ENCODE data around the gene ZNF417.

GRCh38 chr19:57905258-57905657 lies 11.1 kb downstream of the ZNF417 start:
- TF ChIP-seq, protein P1, sequence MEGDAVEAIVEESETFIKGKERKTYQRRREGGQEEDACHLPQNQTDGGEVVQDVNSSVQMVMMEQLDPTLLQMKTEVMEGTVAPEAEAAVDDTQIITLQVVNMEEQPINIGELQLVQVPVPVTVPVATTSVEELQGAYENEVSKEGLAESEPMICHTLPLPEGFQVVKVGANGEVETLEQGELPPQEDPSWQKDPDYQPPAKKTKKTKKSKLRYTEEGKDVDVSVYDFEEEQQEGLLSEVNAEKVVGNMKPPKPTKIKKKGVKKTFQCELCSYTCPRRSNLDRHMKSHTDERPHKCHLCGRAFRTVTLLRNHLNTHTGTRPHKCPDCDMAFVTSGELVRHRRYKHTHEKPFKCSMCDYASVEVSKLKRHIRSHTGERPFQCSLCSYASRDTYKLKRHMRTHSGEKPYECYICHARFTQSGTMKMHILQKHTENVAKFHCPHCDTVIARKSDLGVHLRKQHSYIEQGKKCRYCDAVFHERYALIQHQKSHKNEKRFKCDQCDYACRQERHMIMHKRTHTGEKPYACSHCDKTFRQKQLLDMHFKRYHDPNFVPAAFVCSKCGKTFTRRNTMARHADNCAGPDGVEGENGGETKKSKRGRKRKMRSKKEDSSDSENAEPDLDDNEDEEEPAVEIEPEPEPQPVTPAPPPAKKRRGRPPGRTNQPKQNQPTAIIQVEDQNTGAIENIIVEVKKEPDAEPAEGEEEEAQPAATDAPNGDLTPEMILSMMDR (IDR thresholded peaks at IDR 0.05; ENCODE audit: control extremely low read depth in 1 of 3, insufficient read depth in 1 of 3, low read depth in 1 of 3, low read length in 3 of 3), result no peak
- TF ChIP-seq EZH2 (IDR thresholded peaks at IDR 0.05; ENCODE audit: low read depth, low read length, severe bottlenecking), result no peak
- TF ChIP-seq FOSL1 (IDR thresholded peaks at IDR 0.05; ENCODE audit: insufficient read depth, low read depth, low read length), result no peak
- TF ChIP-seq, protein P2, sequence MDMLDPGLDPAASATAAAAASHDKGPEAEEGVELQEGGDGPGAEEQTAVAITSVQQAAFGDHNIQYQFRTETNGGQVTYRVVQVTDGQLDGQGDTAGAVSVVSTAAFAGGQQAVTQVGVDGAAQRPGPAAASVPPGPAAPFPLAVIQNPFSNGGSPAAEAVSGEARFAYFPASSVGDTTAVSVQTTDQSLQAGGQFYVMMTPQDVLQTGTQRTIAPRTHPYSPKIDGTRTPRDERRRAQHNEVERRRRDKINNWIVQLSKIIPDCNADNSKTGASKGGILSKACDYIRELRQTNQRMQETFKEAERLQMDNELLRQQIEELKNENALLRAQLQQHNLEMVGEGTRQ (IDR thresholded peaks at IDR 0.05; ENCODE audit: low read length), result no peak
- TF ChIP-seq POLR2A (IDR thresholded peaks at IDR 0.05; ENCODE audit: control extremely low read depth in 1 of 2, low read depth in 2 of 2, low read length in 2 of 2), result no peak
- no peak for TF ChIP-seq CEBPB (IDR thresholded peaks at IDR 0.05; ENCODE audit: low read depth, low read length)
- no peak for TF ChIP-seq CREB1 (IDR thresholded peaks at IDR 0.05)
- no peak for TF ChIP-seq TEAD4 (IDR thresholded peaks at IDR 0.05; ENCODE audit: low read depth, low read length)
- no peak for TF ChIP-seq SIRT6 (IDR thresholded peaks at IDR 0.05; ENCODE audit: low read length)
- no peak for TF ChIP-seq SUZ12 (IDR thresholded peaks at IDR 0.05; ENCODE audit: low read length)
